ENCODE measurements around the gene GLOD5.
A peak's percentile ranks its signal among the peaks of the same experiment; 100 is the strongest.

GLOD5 gene

DNA sequence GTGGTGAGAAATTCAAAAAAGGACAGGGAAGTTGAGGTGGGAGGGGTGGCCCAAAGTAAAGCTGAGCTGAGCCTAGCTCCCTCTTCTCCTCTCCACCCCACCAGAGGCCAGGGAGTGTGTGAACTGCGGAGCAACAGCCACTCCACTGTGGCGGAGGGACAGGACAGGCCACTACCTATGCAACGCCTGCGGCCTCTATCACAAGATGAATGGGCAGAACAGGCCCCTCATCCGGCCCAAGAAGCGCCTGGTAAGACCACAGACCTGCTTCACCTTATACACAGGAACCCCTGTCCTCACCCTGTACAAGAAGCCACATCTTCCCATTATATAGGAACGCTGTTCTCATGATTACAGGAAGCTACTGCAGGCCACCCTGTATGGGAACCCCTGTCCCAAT is 30.7 kb downstream of the GLOD5 start:
- no peak for DNase-seq (ENCODE audit: low read depth)
- no peak overlapping the region for H3K4me3 ChIP-seq (ENCODE audit: low read depth, low read length)
- TF ChIP-seq, protein P1, sequence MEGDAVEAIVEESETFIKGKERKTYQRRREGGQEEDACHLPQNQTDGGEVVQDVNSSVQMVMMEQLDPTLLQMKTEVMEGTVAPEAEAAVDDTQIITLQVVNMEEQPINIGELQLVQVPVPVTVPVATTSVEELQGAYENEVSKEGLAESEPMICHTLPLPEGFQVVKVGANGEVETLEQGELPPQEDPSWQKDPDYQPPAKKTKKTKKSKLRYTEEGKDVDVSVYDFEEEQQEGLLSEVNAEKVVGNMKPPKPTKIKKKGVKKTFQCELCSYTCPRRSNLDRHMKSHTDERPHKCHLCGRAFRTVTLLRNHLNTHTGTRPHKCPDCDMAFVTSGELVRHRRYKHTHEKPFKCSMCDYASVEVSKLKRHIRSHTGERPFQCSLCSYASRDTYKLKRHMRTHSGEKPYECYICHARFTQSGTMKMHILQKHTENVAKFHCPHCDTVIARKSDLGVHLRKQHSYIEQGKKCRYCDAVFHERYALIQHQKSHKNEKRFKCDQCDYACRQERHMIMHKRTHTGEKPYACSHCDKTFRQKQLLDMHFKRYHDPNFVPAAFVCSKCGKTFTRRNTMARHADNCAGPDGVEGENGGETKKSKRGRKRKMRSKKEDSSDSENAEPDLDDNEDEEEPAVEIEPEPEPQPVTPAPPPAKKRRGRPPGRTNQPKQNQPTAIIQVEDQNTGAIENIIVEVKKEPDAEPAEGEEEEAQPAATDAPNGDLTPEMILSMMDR (conservative IDR thresholded peaks at IDR 0.05; ENCODE audit: low read depth, low read length): no peak

DNA sequence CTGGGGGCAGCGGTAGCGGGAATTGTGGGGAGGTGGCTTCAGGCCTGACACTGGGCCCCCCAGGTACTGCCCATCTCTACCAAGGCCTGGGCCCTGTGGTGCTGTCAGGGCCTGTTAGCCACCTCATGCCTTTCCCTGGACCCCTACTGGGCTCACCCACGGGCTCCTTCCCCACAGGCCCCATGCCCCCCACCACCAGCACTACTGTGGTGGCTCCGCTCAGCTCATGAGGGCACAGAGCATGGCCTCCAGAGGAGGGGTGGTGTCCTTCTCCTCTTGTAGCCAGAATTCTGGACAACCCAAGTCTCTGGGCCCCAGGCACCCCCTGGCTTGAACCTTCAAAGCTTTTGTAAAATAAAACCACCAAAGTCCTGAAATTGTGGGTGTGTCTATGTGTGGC is 32.4 kb downstream of the GLOD5 start:
- no peak for DNase-seq (ENCODE audit: low read depth)
- TF ChIP-seq, protein P1 (conservative IDR thresholded peaks at IDR 0.05; ENCODE audit: low read depth, low read length): no peak
- H3K4me3 ChIP-seq (ENCODE audit: low read depth, low read length): no peak overlapping the region

DNA sequence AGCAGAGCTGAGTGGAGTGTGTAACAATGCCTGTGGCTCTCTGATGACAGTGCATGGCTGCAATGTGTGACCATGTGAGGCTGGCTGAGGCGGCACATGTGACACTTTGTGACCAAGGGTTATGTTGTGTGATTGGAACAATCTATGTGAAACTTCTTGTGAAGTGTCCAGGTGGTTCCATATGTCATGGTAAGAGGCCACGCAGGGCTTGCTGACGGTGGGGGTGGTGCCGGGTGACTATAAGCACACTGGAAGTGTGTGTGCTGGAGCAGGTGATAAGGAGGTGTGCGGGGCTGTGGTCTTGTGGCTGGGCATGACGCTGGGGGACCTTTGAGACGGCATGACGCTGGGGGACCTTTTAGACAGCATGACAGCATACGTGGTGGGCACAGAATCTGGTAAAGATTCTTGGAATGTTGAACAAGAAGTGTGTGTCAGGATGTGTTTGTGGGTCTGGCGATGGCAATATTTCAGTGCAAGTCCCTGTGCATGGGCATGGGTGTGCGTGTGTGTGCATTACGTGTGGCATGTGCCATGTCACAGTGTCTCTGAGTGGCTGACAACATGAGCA is 32.9 kb downstream of the GLOD5 start:
- TF ChIP-seq, protein P1 (conservative IDR thresholded peaks at IDR 0.05; ENCODE audit: low read depth, low read length): no peak
- H3K4me3 ChIP-seq (ENCODE audit: low read depth, low read length): no peak overlapping the region
- DNase-seq (ENCODE audit: low read depth): no peak

DNA sequence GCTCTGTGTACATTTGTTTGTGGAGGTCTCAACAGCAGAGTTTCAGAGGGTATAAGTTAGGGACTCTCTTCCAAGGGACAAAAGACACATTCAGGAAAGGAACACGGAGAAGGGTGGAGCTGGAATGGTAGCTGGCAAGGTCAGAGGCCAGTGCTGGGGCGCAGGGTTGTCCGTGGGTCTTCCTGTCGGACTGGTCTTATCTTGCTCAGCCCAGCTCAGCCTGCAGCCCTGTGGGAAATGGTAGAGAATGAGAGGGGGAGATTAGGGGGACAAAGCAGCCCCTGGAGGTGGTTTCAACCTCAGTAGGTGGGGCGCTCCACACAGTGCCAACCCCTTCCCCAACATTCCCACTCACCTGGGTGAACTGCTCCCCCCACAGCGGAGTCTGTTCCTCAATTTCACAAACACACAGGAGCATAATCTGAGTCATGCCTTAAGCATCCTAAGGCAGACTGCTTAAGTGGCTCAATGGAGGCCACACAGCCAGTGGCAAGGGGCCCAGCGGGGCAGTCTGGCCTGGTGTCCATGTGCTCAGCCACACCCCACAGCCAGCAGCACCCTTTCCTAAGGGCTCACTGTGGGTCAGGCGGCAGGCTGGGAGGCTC is 33.5 kb downstream of the GLOD5 start:
- H3K4me3 ChIP-seq (ENCODE audit: low read depth, low read length): no peak overlapping the region
- TF ChIP-seq, protein P1 (conservative IDR thresholded peaks at IDR 0.05; ENCODE audit: low read depth, low read length): no peak
- peak; percentile 69 for DNase-seq (ENCODE audit: low read depth)

DNA sequence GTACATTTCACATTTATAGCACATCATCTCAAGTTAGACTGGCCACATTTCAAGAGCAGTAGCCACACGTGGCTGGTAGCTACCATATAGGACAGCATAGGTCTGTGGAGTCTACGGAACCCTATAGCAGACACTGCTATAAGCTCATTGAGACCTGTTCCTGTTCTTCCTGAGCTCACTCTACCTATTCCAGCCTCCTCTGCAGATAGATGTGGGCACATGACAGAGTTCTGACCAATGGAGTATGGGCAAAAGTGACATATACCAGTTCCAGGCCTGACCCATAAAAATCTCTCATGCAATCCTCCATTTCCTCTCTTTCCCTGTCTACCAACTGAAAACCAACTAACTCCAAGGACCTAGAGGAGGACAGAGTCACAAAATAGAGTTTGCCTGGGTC is 36.8 kb downstream of the GLOD5 start:
- DNase-seq (ENCODE audit: low read depth): no peak
- no peak overlapping the region for H3K4me3 ChIP-seq (ENCODE audit: low read depth, low read length)
- TF ChIP-seq, protein P1 (conservative IDR thresholded peaks at IDR 0.05; ENCODE audit: low read depth, low read length): no peak

DNA sequence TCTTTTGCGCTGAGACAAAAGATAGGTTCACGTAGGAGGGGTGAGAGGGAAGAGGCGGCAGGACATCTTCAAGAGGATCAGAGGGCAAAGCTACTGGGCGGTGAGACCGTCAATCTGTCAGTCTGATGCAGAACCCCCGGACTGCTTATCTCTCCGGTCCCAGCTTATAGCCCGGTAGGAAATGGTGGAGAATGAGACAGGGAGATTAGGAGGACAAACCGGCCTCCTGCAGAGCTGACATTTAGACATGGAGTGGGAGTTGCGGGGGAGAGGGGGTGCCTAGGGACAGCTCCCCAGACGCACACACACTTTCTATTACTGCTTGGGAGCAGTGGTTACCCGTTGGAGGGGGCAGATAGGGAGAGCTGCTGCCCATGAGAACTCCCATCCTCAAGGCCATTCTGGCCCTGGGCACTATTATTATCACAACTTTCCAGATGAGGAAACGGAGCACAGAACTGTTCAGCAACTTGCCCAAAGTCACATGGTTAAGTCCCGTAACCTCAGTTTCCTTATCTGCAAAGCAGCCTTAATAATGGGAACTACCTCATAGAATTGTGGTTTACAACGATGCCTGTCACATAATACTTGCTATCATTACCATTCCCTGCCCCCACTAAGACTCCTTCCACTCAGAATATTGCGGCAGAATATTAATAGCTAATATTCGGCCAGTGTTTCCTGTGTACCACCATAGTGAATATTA is 39.2 kb downstream of the GLOD5 start:
- peak overlapping the region; percentile 75 for H3K4me3 ChIP-seq (ENCODE audit: low read depth, low read length)
- TF ChIP-seq, protein P1 (conservative IDR thresholded peaks at IDR 0.05; ENCODE audit: low read depth, low read length): no peak
- DNase-seq (ENCODE audit: low read depth): peak; percentile 0

All from choroid plexus epithelial cell (primary cell).